ENCODE measurements around the gene IL6R.

IL6R gene

DNA sequence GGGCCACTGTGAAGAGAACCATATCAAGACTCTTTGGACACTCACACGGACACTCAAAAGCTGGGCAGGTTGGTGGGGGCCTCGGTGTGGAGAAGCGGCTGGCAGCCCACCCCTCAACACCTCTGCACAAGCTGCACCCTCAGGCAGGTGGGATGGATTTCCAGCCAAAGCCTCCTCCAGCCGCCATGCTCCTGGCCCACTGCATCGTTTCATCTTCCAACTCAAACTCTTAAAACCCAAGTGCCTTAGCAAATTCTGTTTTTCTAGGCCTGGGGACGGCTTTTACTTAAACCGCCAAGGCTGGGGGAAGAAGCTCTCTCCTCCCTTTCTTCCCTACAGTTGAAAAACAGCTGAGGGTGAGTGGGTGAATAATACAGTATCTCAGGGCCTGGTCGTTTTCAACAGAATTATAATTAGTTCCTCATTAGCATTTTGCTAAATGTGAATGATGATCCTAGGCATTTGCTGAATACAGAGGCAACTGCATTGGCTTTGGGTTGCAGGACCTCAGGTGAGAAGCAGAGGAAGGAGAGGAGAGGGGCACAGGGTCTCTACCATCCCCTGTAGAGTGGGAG, 60.6 kb downstream of the IL6R start:
- TF ChIP-seq PPARA (CRISPR knock-in tag; IDR thresholded peaks at IDR 0.05; ENCODE audit: borderline replicate concordance) (no peak), SNAI2 (CRISPR knock-in tag; IDR thresholded peaks at IDR 0.05) (no peak), ZNF70 (CRISPR knock-in tag; IDR thresholded peaks at IDR 0.05) (no peak), GLIS3 (CRISPR knock-in tag; IDR thresholded peaks at IDR 0.05) (no peak), ARNTL (CRISPR knock-in tag; IDR thresholded peaks at IDR 0.05; ENCODE audit: borderline replicate concordance, low read depth) (no peak), BACH2 (CRISPR knock-in tag; IDR thresholded peaks at IDR 0.05; ENCODE audit: borderline replicate concordance) (no peak), TOX (CRISPR knock-in tag; IDR thresholded peaks at IDR 0.05; ENCODE audit: borderline replicate concordance) (no peak)
- TF ChIP-seq, protein P1, sequence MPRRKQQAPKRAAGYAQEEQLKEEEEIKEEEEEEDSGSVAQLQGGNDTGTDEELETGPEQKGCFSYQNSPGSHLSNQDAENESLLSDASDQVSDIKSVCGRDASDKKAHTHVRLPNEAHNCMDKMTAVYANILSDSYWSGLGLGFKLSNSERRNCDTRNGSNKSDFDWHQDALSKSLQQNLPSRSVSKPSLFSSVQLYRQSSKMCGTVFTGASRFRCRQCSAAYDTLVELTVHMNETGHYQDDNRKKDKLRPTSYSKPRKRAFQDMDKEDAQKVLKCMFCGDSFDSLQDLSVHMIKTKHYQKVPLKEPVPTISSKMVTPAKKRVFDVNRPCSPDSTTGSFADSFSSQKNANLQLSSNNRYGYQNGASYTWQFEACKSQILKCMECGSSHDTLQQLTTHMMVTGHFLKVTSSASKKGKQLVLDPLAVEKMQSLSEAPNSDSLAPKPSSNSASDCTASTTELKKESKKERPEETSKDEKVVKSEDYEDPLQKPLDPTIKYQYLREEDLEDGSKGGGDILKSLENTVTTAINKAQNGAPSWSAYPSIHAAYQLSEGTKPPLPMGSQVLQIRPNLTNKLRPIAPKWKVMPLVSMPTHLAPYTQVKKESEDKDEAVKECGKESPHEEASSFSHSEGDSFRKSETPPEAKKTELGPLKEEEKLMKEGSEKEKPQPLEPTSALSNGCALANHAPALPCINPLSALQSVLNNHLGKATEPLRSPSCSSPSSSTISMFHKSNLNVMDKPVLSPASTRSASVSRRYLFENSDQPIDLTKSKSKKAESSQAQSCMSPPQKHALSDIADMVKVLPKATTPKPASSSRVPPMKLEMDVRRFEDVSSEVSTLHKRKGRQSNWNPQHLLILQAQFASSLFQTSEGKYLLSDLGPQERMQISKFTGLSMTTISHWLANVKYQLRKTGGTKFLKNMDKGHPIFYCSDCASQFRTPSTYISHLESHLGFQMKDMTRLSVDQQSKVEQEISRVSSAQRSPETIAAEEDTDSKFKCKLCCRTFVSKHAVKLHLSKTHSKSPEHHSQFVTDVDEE (CRISPR knock-in tag; IDR thresholded peaks at IDR 0.05), result no peak
- TF ChIP-seq, protein P2, sequence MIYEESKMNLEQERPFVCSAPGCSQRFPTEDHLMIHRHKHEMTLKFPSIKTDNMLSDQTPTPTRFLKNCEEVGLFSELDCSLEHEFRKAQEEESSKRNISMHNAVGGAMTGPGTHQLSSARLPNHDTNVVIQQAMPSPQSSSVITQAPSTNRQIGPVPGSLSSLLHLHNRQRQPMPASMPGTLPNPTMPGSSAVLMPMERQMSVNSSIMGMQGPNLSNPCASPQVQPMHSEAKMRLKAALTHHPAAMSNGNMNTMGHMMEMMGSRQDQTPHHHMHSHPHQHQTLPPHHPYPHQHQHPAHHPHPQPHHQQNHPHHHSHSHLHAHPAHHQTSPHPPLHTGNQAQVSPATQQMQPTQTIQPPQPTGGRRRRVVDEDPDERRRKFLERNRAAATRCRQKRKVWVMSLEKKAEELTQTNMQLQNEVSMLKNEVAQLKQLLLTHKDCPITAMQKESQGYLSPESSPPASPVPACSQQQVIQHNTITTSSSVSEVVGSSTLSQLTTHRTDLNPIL (CRISPR knock-in tag; IDR thresholded peaks at IDR 0.05; ENCODE audit: low read depth), result no peak
- ATAC-seq, result no peak

DNA sequence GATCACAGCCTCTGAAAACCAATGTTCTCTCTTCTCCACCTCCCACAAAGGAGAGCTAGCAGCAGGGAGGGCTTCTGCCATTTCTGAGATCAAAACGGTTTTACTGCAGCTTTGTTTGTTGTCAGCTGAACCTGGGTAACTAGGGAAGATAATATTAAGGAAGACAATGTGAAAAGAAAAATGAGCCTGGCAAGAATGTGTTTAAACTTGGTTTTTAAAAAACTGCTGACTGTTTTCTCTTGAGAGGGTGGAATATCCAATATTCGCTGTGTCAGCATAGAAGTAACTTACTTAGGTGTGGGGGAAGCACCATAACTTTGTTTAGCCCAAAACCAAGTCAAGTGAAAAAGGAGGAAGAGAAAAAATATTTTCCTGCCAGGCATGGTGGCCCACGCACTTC, 61.1 kb downstream of the IL6R start:
- ATAC-seq, result no peak
- TF ChIP-seq, protein P3, sequence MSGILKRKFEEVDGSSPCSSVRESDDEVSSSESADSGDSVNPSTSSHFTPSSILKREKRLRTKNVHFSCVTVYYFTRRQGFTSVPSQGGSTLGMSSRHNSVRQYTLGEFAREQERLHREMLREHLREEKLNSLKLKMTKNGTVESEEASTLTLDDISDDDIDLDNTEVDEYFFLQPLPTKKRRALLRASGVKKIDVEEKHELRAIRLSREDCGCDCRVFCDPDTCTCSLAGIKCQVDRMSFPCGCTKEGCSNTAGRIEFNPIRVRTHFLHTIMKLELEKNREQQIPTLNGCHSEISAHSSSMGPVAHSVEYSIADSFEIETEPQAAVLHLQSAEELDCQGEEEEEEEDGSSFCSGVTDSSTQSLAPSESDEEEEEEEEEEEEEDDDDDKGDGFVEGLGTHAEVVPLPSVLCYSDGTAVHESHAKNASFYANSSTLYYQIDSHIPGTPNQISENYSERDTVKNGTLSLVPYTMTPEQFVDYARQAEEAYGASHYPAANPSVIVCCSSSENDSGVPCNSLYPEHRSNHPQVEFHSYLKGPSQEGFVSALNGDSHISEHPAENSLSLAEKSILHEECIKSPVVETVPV (CRISPR knock-in tag; IDR thresholded peaks at IDR 0.05), result no peak
- TF ChIP-seq ZNF70 (CRISPR knock-in tag; IDR thresholded peaks at IDR 0.05), result no peak
- TF ChIP-seq TOX (CRISPR knock-in tag; IDR thresholded peaks at IDR 0.05; ENCODE audit: borderline replicate concordance), result no peak
- TF ChIP-seq TCF4 (CRISPR knock-in tag; IDR thresholded peaks at IDR 0.05; ENCODE audit: borderline replicate concordance), result no peak
- TF ChIP-seq SNAI2 (CRISPR knock-in tag; IDR thresholded peaks at IDR 0.05), result no peak
- TF ChIP-seq RARB (CRISPR knock-in tag; IDR thresholded peaks at IDR 0.05), result no peak
- TF ChIP-seq ZFP3 (CRISPR knock-in tag; IDR thresholded peaks at IDR 0.05), result no peak
- no peak for TF ChIP-seq ZC3H10 (CRISPR knock-in tag; IDR thresholded peaks at IDR 0.05)
- TF ChIP-seq, protein P4, sequence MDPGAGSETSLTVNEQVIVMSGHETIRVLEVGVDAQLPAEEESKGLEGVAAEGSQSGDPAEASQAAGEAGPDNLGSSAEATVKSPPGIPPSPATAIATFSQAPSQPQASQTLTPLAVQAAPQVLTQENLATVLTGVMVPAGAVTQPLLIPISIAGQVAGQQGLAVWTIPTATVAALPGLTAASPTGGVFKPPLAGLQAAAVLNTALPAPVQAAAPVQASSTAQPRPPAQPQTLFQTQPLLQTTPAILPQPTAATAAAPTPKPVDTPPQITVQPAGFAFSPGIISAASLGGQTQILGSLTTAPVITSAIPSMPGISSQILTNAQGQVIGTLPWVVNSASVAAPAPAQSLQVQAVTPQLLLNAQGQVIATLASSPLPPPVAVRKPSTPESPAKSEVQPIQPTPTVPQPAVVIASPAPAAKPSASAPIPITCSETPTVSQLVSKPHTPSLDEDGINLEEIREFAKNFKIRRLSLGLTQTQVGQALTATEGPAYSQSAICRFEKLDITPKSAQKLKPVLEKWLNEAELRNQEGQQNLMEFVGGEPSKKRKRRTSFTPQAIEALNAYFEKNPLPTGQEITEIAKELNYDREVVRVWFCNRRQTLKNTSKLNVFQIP (CRISPR knock-in tag; IDR thresholded peaks at IDR 0.05; ENCODE audit: borderline replicate concordance, low read depth), result no peak
- TF ChIP-seq, protein P1 (CRISPR knock-in tag; IDR thresholded peaks at IDR 0.05), result no peak
- no peak for TF ChIP-seq ZNF8 (CRISPR knock-in tag; IDR thresholded peaks at IDR 0.05)
- TF ChIP-seq ESRRG (CRISPR knock-in tag; IDR thresholded peaks at IDR 0.05), result no peak
- TF ChIP-seq ZNF565 (CRISPR knock-in tag; conservative IDR thresholded peaks at IDR 0.05; ENCODE audit: low read depth), result no peak
- TF ChIP-seq ZFP30 (CRISPR knock-in tag; IDR thresholded peaks at IDR 0.05), result no peak
- TF ChIP-seq PPARA (CRISPR knock-in tag; IDR thresholded peaks at IDR 0.05; ENCODE audit: borderline replicate concordance), result no peak
- no peak for TF ChIP-seq BACH2 (CRISPR knock-in tag; IDR thresholded peaks at IDR 0.05; ENCODE audit: borderline replicate concordance)
- TF ChIP-seq, protein P5, sequence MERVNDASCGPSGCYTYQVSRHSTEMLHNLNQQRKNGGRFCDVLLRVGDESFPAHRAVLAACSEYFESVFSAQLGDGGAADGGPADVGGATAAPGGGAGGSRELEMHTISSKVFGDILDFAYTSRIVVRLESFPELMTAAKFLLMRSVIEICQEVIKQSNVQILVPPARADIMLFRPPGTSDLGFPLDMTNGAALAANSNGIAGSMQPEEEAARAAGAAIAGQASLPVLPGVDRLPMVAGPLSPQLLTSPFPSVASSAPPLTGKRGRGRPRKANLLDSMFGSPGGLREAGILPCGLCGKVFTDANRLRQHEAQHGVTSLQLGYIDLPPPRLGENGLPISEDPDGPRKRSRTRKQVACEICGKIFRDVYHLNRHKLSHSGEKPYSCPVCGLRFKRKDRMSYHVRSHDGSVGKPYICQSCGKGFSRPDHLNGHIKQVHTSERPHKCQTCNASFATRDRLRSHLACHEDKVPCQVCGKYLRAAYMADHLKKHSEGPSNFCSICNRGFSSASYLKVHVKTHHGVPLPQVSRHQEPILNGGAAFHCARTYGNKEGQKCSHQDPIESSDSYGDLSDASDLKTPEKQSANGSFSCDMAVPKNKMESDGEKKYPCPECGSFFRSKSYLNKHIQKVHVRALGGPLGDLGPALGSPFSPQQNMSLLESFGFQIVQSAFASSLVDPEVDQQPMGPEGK (CRISPR knock-in tag; IDR thresholded peaks at IDR 0.05; ENCODE audit: borderline replicate concordance), result no peak
- TF ChIP-seq, protein P2 (CRISPR knock-in tag; IDR thresholded peaks at IDR 0.05; ENCODE audit: low read depth), result no peak
- TF ChIP-seq ARNTL (CRISPR knock-in tag; IDR thresholded peaks at IDR 0.05; ENCODE audit: borderline replicate concordance, low read depth), result no peak
- no peak for TF ChIP-seq CSDC2 (CRISPR knock-in tag; IDR thresholded peaks at IDR 0.05)

Data from SK-N-SH treated with all-trans-retinoic acid at 6 μM for 48 hours (cell line).